GM21723 (cell line): ENCODE data around the gene SDR42E2.
"Not testable (repeated sequence)": the region's sequence is repeated elsewhere in the genome, so short reads cannot be mapped to it uniquely, and the experiment has no call there.

Source experiments
- ATAC-seq: cut with Tn5 transposase; IDR thresholded peaks from one replicate; pipeline ENCODE4 v1.9.1; 2021; ENCODE audit warnings: mild to moderate bottlenecking, moderate library complexity; ENCODE audit not compliant: unreplicated experiment

SDR42E2 gene

GRCh38 chr16:22161999-22162655 is at the start of gene SDR42E2:
TSS of gene SDR42E2 (plus strand) at chr16:22162506. CDS start at chr16:22165583, 3,077 bp downstream.
- ATAC-seq, result no peak

GRCh38 chr16:22116095-22116700 is 46.1 kb upstream of the SDR42E2 start:
- ATAC-seq, result no peak

DNA sequence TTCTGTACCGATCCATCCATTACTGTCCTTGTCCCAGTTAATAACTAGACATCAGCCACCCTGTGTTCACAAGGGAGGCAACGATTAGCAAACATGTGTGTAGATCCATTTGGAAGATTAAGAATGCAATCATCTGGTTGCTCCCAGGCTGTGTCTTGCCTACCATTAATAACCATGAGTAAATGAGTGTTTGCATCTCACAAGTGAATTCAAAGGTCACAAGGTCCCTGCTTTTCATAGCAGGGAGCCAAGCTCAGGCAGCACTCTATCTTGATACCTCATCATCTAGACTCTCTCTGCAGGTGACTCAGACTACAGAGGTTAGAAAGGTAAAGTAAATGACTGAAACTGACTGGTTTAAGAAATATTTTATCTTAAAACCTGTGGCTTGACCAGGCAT is 44.7 kb upstream of the SDR42E2 start:
- ATAC-seq, result no peak

DNA sequence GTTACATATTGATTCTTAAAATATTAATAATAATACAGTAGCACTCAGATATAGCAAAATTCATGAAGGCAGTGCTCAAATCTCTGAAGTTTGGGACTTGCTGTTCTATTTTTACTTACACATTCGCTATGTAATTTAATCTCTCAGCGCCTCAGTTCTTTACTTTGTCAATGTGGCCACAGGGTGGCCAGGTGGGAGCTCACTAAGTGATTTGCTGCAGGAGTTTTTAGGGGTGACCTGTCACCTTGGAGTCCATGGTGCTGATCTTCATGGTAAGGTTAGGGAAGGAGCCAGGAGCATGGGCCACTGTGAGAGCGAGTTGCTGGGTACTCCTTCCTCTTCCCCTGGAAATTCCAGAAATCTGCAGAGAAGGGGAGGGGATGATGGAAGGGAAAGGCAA is 41.9 kb upstream of the SDR42E2 start:
- no peak for ATAC-seq

- no peak for ATAC-seq
These were observed 40.1 kb upstream of the SDR42E2 start for GRCh38 chr16:22122239-22122638.

DNA sequence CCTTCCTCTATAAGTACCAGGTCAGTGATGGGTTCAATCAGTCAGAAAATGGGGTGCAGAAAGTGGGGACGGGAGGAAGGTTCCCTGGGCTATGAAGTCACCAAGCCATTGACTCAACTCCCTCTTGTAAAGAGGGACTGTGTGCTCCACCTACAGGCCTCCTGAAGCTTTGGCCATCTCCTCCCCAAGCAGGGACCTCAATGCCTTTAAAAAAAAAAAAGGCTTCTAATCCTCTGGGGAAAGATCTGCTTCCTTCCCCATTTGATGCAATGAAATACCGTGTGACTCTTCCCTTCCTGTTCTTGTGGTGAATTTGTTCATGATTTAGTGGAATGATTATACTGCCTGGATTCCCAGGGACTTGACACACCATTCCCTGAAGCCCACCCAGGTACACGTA is 39.2 kb upstream of the SDR42E2 start:
- no peak for ATAC-seq

DNA sequence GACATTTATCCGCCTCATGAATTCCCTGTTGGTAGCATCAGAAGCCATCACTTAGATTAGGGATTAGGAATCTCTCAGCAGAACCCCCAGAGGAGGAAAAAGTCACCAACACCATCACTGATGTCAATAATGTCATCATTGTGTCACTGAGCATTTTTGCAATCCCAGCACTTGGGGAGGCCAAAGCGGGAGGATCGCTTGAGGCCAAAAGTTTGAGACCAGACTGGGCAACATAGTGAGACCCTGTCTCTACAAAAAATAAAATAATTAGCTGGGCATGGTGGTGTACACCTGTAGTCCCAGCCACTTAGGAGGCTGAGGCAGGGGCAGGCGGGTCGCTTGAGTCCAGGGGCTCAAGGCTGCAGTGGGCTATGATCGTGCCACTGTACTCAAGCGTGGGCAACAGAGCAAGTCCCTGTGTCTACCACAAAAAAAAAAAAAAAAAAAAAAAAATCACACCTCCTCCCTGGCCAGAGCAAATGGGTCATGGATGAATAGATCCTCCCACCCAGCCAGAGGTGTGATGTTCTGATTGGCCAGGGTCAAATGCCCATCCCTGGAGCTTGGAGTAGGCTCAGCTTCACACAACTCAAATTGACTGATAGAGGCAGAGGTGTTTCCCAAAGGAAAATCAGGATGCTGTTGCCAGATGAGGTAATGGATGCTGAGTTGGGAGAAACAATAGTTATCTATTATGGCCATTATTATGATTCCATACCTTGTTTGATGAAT is 38.4 kb upstream of the SDR42E2 start:
- ATAC-seq, result no peak

DNA sequence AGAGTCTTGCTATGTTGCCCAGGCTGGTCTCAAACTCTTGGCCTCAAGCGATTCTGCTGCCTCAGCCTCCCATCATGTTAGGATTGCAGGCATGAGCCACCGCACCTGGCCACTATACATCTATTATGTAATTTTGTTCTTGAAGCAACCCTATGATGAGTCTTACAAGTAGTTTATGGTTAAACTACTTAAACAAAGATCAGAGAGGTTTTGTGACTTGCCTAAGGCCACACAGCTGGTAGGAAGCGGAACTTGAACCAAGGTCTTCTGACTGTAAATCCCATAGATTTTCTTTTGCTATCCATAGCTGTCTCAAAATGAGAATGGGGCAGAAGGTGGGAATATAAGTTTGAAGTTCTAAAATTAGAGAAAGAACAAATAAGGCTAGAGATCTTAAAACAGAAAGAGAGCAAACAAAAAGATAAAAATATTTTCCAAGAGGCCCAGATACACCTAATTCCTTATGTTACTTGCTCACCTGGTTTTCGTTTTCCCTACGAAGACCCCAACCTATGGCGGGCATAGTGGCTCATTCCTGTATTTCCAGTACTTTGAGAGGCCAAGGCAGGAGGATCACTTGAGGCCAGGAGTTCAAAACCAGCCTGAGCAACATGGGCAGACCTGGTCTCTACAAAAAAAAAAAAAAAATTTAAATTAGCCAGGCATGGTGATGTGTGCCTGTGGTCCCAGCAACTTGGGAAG is 37.6 kb upstream of the SDR42E2 start:
- ATAC-seq, result no peak

- ATAC-seq, result no peak
These were observed 36.2 kb upstream of the SDR42E2 start for GRCh38 chr16:22126037-22126558.

DNA sequence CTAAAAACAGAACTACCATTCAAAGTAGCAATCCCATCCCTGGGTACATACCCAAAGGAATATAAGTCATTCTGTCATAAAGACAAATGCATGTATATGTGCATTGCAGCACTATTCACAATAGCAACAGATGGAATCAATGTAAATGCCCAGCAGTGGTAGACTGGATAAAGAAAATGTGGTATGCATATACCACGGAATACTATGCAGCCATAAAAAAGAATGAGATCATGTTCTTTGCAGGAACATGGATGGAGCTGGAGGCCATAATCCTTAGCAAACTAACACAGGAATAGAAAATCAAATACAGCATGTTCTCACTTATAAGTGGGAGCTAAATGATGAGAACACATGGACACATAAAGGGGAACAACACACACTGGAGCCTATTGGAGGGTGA is 33.8 kb upstream of the SDR42E2 start:
- ATAC-seq, result not testable (repeated sequence)

GRCh38 chr16:22130528-22130927 is 31.8 kb upstream of the SDR42E2 start:
- no peak for ATAC-seq

GRCh38 chr16:22132801-22133200 is 29.5 kb upstream of the SDR42E2 start:
- no peak for ATAC-seq

GRCh38 chr16:22138482-22138881 is 23.8 kb upstream of the SDR42E2 start:
- ATAC-seq, result no peak

DNA sequence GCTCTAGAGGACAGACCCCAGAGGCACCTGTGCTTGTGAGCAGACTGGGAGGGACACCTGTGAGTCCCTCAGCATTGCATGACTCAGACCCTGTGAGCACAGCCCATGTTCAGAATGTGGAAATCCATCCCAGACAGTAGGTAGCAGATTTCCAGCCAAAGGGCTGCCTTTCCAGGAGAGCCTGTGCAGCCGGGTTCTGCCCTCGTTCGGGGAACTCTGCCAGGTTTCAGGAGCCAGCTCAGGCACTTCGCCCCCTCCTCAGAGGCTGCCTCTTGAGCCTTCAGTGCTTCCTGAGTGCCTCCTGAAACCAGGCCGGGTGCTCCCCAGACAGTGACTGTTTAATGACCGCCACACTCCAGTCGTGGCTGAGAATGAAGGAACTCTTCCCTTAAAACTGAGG is 23.3 kb upstream of the SDR42E2 start:
- ATAC-seq, result no peak

DNA sequence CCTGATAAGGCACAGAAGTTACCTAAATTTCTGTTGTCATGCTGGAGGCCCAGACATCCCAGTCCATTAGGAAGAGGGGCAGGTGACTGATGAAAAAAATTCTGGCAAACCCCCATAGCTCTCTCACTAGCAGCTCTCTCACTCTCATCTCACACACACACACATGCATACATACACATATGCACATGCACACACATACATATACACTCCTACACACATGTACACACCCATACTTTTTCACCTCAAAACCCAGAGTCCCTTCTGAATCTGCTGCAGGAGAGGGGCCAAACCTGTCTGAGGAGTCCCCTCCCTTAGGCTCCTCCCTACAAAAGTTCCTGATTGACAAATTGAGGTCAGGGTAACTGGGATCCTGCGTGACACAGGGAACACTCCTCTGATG is 22.6 kb upstream of the SDR42E2 start:
- no peak for ATAC-seq

GRCh38 chr16:22141767-22142166 is 20.5 kb upstream of the SDR42E2 start:
- ATAC-seq, result no peak

- ATAC-seq, result no peak
These were observed 17.8 kb upstream of the SDR42E2 start for GRCh38 chr16:22144520-22144919.

GRCh38 chr16:22147853-22148252 is 14.5 kb upstream of the SDR42E2 start:
- ATAC-seq, result no peak

DNA sequence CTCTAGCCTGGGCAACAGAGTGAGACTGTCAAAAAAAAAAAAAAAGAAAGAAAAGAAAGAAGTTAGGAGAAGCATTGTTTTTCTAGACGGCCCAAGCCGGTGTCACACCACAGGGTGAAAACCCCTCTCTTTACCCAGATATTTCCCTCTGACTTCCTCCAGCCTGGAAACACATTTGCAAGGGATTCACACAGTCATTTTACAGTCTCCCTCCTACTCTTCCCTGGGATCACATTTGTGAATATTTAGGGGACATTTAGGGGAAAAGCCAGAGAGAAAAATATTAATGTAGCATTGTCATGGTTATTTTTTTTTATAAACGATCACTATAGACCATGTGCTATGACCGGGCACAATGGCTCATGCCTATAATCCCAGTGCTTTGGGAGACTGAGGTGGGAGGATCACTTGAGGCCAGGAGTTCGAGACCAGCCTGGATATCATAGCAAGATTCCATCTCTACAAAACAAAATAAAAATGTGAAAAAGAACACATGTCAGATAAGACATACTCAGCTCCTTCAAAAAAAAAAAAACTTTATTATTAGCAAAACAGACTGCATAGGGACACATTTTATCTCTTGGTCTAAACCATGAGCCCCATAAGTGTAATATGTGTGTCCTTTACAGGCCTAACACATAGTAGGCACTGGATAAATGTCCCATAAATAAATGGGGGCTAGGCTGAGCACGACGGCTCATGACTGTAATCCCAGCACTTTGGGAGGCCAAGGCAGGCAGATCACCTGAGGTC is 10.9 kb upstream of the SDR42E2 start:
- no peak for ATAC-seq

GRCh38 chr16:22152316-22152715 is 10.0 kb upstream of the SDR42E2 start:
- ATAC-seq, result no peak

DNA sequence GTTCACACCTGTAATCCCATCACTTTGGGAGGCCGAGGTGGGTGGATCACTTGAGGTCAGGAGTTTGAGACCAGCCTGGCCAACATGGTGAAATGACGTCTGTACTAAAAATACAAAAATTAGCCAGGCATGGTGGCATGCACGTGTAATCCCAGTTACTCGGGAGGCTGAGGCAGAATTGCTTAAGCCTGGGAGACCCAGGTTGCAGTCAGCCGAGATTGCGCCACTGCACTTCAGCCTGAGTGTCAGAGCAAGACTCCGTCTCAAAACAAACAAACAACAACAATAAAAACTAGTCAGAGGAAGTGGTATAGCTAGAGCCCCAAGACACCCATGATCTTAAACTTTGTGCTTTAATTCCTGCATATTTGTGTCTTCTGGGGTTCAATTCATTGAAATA is 9.2 kb upstream of the SDR42E2 start:
- not testable (repeated sequence) for ATAC-seq
